Endothelial cell of umbilical vein (primary cell): ENCODE data around the gene ABHD14A. TPM values are rescaled to one million over a fixed set of nuclear protein-coding genes. Genes with fewer than 3 reads are reported as not detected.

Experiments used
- BruUV-seq: library from RNA; stranded (reverse); fragments of 400-500 nt; replicated peaks from 2 replicates; lab custom pipeline; 2021; lab: Mats Ljungman, UMichigan
- CTCF ChIA-PET: fragments of 300-600, 350-600 bp; sonication (Branson Sonifier 250); formaldehyde crosslinking; loops from one replicate; lab custom pipeline; 2021; ENCODE audit warnings: antibody characterized with exemption, inconsistent platforms; lab: Charles Lee
- POLR2A ChIA-PET: fragments of 300-600, 350-600 bp; sonication (Branson Sonifier 250); formaldehyde crosslinking; loops from one replicate; lab custom pipeline; 2021; ENCODE audit warnings: antibody characterized with exemption, inconsistent platforms; lab: Charles Lee
- DNase-seq: peaks from one replicate; pipeline ENCODE4 v3.0.0-alpha.2; 2011; ENCODE audit warnings: low read depth, low spot score
- FAIRE-seq: peaks from 2 replicates; lab custom pipeline; 2011; peaks lifted over from hg19 to GRCh38; lab: Jason Lieb, UNC
- H2AFZ ChIP-seq: 2 replicates; pipeline ENCODE4 v1.6.0; 2012; ENCODE audit warnings: low read depth, low read length, control low read depth, inconsistent platforms
- H3K27ac ChIP-seq: 2 replicates; pipeline ENCODE4 v1.5.1; 2011; ENCODE audit warnings: low read depth, mild to moderate bottlenecking, control low read depth, low read length, moderate library complexity; ENCODE audit not compliant: insufficient read depth
- H3K27me3 ChIP-seq, 2 experiments: 2 replicates each; pipeline versions ENCODE4 v1.6.0 to v1.6.1; 2011; ENCODE audit warnings: low read length in 2 of 2, mixed read lengths in 1 of 2; ENCODE audit not compliant: control insufficient read depth in 2 of 2, insufficient read depth in 2 of 2
- H3K36me3 ChIP-seq, 2 experiments: 2 replicates in 1 of 2; 3 replicates in 1 of 2; pipeline ENCODE4 v1.5.1; 2011; ENCODE audit warnings: low read length in 2 of 2, mild to moderate bottlenecking in 1 of 2, moderate library complexity in 1 of 2; ENCODE audit not compliant: control insufficient read depth in 2 of 2, insufficient read depth in 2 of 2; ENCODE audit errors: extremely low read depth in 1 of 2
- H3K4me1 ChIP-seq: 3 replicates; pipeline ENCODE4 v1.5.1; 2011; ENCODE audit warnings: mild to moderate bottlenecking, low read length; ENCODE audit not compliant: control insufficient read depth, insufficient read depth; ENCODE audit errors: extremely low read depth
- H3K4me2 ChIP-seq: 2 replicates; pipeline ENCODE4 v1.6.1; 2011; ENCODE audit warnings: low read length, control low read depth, mixed read lengths; ENCODE audit not compliant: insufficient read depth
- H3K4me3 ChIP-seq, 3 experiments: fragments of 200-600 bp in 1 of 3; sonication (generic), shearing (Covaris generic) in 1 of 3; replicated peaks in 1 of 3; 2 replicates each; pipeline ENCODE4 v1.5.1; 2011 to 2016; ENCODE audit warnings: control low read depth in 3 of 3, low read length in 3 of 3, mild to moderate bottlenecking in 2 of 3, inconsistent platforms in 1 of 3, low read depth in 1 of 3, moderate library complexity in 1 of 3; ENCODE audit not compliant: insufficient read depth in 1 of 3
- H3K79me2 ChIP-seq: 2 replicates; pipeline ENCODE4 v1.6.0; 2012; ENCODE audit warnings: low read length, inconsistent platforms; ENCODE audit not compliant: control insufficient read depth, insufficient read depth
- H3K9ac ChIP-seq: replicated peaks from 2 replicates; pipeline ENCODE3; 2011; ENCODE audit warnings: low read length, control low read depth; ENCODE audit not compliant: insufficient read depth; ENCODE audit errors: extremely low read depth
- H3K9me1 ChIP-seq: replicated peaks from 3 replicates; pipeline ENCODE4 v1.6.0; 2011; ENCODE audit warnings: mild to moderate bottlenecking, low read length; ENCODE audit not compliant: control insufficient read depth, insufficient read depth; ENCODE audit errors: extremely low read depth
- H3K9me3 ChIP-seq: replicated peaks from 2 replicates; pipeline ENCODE4 v1.5.1; 2012; ENCODE audit warnings: low read length, inconsistent platforms; ENCODE audit not compliant: control insufficient read depth, insufficient read depth
- H4K20me1 ChIP-seq: replicated peaks from 2 replicates; pipeline ENCODE3; 2011; ENCODE audit warnings: mild to moderate bottlenecking, low read length; ENCODE audit not compliant: control insufficient read depth, insufficient read depth; ENCODE audit errors: extremely low read depth
- EZH2 ChIP-seq: IDR thresholded peaks from 2 replicates; pipeline ENCODE4 v1.6.1; 2012; ENCODE audit warnings: borderline replicate concordance, low read depth, mild to moderate bottlenecking, moderate library complexity, low read length, inconsistent platforms; ENCODE audit not compliant: severe bottlenecking
- FOS ChIP-seq: IDR thresholded peaks from 2 replicates; pipeline ENCODE4 v1.6.1; 2011; ENCODE audit warnings: mild to moderate bottlenecking, low read length, moderate library complexity, borderline replicate concordance; ENCODE audit not compliant: insufficient read depth
- GATA2 ChIP-seq: IDR thresholded peaks from 2 replicates; pipeline ENCODE4 v1.7.0; 2011; ENCODE audit warnings: low read depth, mild to moderate bottlenecking, moderate library complexity, mixed read lengths, low read length; ENCODE audit not compliant: insufficient read length, insufficient read depth
- JUN ChIP-seq: IDR thresholded peaks from 2 replicates; pipeline ENCODE4 v1.6.1; 2011; ENCODE audit warnings: borderline replicate concordance, low read depth; ENCODE audit not compliant: insufficient read length, insufficient read depth
- MYC ChIP-seq: IDR thresholded peaks from one replicate; pipeline ENCODE4 v1.6.1; 2011; ENCODE audit warnings: mild to moderate bottlenecking, low read depth, low read length
- POLR2A ChIP-seq: IDR thresholded peaks from 2 replicates; pipeline ENCODE4 v1.6.1; 2012; ENCODE audit warnings: low read depth, mild to moderate bottlenecking, control low read depth, low read length
- POLR2AphosphoS5 ChIP-seq: IDR thresholded peaks from 2 replicates; pipeline ENCODE4 v1.6.1; 2012; ENCODE audit warnings: low read depth, mild to moderate bottlenecking, control low read depth, low read length, moderate library complexity; ENCODE audit not compliant: insufficient read depth
- dilution Hi-C: fragments of 300-500 bp; cut with MboI; formaldehyde crosslinking; loops from one replicate; pipeline ENCODE4 v1.15.0; 2019; ENCODE audit warnings: low sequenced_read_pairs; ENCODE audit not compliant: extremely low pct_ligation_motif_present
- intact Hi-C: fragments of 100-400 bp; cut with micrococcal nuclease; formaldehyde crosslinking; loops from one replicate; pipeline ENCODE4 v1.10.0; 2022
- polyA plus RNA-seq, 4 experiments: library from polyadenylated mRNA; depleted of rRNA in 3 of 4; stranded (reverse) in 3 of 4; unstranded in 1 of 4; fragments of >200 nt; gene quantifications; 2 replicates each; pipeline versions ENCODE4 v1.2.1 to v1.2.3, GENCODE V29; 2011 to 2012; ENCODE audit warnings: missing spikeins in 1 of 4
- total RNA-seq: library from RNA; stranded (reverse); gene quantifications from 2 replicates; pipeline ENCODE4 v1.2.3, GENCODE V29; 2021
- TF ChIP-seq, protein P1 (sequence below): IDR thresholded peaks from 2 replicates; pipeline ENCODE4 v1.6.1; 2011; ENCODE audit not compliant: insufficient read depth, insufficient read length

ABHD14A gene
- total and polyA plus RNA-seq, 2 donors (not counting 3 experiments of a cell fraction or from before 2014, with no cell fraction given): 6.6 to 23.7 TPM

DNA sequence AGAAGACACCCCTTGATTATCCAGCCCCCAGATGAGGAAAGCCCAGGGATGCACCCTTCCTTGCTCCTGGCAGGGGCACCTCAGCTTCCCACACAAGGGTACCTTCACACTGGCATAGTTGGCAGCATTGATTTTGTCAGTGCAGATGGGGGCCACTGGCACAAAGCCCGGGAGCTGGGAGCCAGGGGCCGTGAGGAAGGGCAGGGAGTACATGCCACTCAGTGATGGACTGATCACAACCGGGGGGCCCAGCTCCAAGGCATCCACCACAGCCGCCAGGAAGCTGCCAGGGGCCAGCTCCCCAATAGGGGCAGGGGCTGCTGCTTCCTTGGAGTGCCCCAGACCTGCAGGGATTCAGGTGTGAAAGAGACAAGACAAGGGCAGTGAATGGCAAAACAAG, 5.0 kb upstream of the ABHD14A start:
- no peaks in the 10 kb centered on the region for H3K9me3 ChIP-seq
- TF ChIP-seq POLR2AphosphoS5: no peak
- no peak for TF ChIP-seq JUN
- TF ChIP-seq, protein P1, sequence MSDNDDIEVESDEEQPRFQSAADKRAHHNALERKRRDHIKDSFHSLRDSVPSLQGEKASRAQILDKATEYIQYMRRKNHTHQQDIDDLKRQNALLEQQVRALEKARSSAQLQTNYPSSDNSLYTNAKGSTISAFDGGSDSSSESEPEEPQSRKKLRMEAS: no peak
- no peak for TF ChIP-seq GATA2
- TF ChIP-seq POLR2A: no peak
- intact Hi-C loops: no loop called here
- DNase-seq (no peak), FAIRE-seq (no peak)
- no peak overlapping the region for H2AFZ ChIP-seq
- POLR2A ChIA-PET: no interaction called here
- no peak overlapping the region for H3K27ac ChIP-seq
- H3K9ac ChIP-seq: no peak overlapping the region
- BruUV-seq: no TSS peak
- no peaks in the 10 kb centered on the region for H3K36me3 ChIP-seq
- no peaks in the 10 kb centered on the region for H3K9me1 ChIP-seq
- H3K4me3 ChIP-seq: no peak overlapping the region
- H3K79me2 ChIP-seq: no peaks in the 10 kb centered on the region
- H3K27me3 ChIP-seq: no peaks in the 10 kb centered on the region
- no peak overlapping the region for H3K4me2 ChIP-seq
- H4K20me1 ChIP-seq: no peaks in the 10 kb centered on the region
- dilution Hi-C loops: no loop called here
- H3K4me1 ChIP-seq: peaks cover 18% of the 10 kb centered on the region
- CTCF ChIA-PET: interaction anchor here (1.6 to 3.5 kb wide), 3 partner anchors 12 to 27 kb away, joined by 9 to 14 read pairs (median 13); partner anchors contain the start of genes ACY1, PARP3 and RRP9

DNA sequence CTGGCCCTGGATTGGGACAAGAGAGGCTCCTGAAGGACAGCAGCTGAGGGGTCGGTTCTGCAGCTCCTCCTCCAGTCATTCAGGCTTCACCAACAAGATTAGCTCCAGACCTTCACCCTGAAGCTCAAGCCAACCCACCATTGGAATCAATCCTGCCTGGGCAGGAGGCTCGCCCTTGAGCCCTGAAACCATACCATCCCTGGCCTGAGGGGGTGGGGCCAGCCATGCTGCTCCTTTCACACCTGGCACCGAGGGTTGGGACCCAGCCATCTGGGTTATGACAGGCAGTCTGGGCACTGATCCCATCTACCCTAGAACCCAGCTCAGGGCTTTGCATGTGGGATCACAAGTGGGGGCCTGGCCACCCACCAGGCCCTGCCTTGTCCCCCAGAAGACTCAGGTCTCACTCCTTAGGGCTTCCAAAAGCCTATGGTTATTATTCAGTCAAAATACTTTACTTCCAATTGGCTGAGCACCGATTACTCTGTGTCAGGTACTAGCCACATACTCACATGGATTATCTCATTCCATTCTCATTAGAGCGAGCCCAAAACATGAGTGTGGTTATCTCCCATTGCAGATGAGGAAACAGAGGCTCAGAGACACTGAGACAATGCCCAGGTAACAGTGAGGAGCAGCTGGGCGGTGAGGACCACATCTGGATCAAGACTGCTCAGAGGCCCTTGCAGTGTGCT, 4.1 kb upstream of the ABHD14A start:
- no peak overlapping the region for H2AFZ ChIP-seq
- no peak for FAIRE-seq
- no peak overlapping the region for H3K4me3 ChIP-seq
- no peaks in the 10 kb centered on the region for H3K9me3 ChIP-seq
- TF ChIP-seq EZH2 (no peak), FOS (no peak), MYC (no peak), POLR2A (no peak), POLR2AphosphoS5 (no peak)
- BruUV-seq: no TSS peak
- no peak overlapping the region for H3K27ac ChIP-seq
- no peak for DNase-seq
- no peaks in the 10 kb centered on the region for H3K27me3 ChIP-seq
- no peak overlapping the region for H3K4me2 ChIP-seq
- no peaks in the 10 kb centered on the region for H3K9me1 ChIP-seq
- peaks cover 24% of the 10 kb centered on the region for H3K4me1 ChIP-seq
- no peak overlapping the region for H3K9ac ChIP-seq
- H4K20me1 ChIP-seq: no peaks in the 10 kb centered on the region
- H3K79me2 ChIP-seq: no peaks in the 10 kb centered on the region
- POLR2A ChIA-PET: no interaction called here
- dilution Hi-C loops (no loop called here), intact Hi-C loops (no loop called here)
- CTCF ChIA-PET: interaction anchor here (1.6 kb wide), 1 partner anchor 28 kb away, joined by 9 read pairs; the partner anchor contains the start of genes PARP3 and RRP9
- H3K36me3 ChIP-seq: no peaks in the 10 kb centered on the region
